ENCODE measurements around the gene ASCL3. TPM values are rescaled to one million over a fixed set of nuclear protein-coding genes. Genes with fewer than 3 reads are reported as not detected.

ASCL3 gene
- polyA plus RNA-seq, 1 experiment, result not detected

GRCh38 chr11:8962841-8963240, 20.0 kb upstream of the ASCL3 start:
- no peak overlapping the region for H3K27ac ChIP-seq (ENCODE audit: low read depth, low read length)
- H3K9me3 ChIP-seq (ENCODE audit: control insufficient read depth, insufficient read depth, low read length), result no peaks in the 10 kb centered on the region; the same call in 1 of the 2 replicates
- POLR2A ChIA-PET, result interaction anchor here (1.6 kb wide), 1 partner anchor 274 kb away, joined by 3 read pairs; no protein-coding TSS in a partner anchor
- no peak for DNase-seq (ENCODE audit: low read depth, low spot score)
- CTCF ChIA-PET, result interaction anchor here (0.6 to 1.5 kb wide), 2 partner anchors 48 to 175 kb away, joined by 3 to 9 read pairs; no protein-coding TSS in a partner anchor
- H3K4me3 ChIP-seq (ENCODE audit: low read depth, low read length), result peak overlapping the region; percentile 93
- H3K27me3 ChIP-seq (ENCODE audit: control insufficient read depth, insufficient read depth, low read length), result no peaks in the 10 kb centered on the region
- TF ChIP-seq CTCF (IDR thresholded peaks at IDR 0.05; ENCODE audit: low read depth, low read length), result no peak

GRCh38 chr11:8961401-8961800, 18.6 kb upstream of the ASCL3 start:
- no peaks in the 10 kb centered on the region; the same call in 1 of the 2 replicates for H3K9me3 ChIP-seq (ENCODE audit: control insufficient read depth, insufficient read depth, low read length)
- no peak overlapping the region for H3K27ac ChIP-seq (ENCODE audit: low read depth, low read length)
- no peak for DNase-seq (ENCODE audit: low read depth, low spot score)
- no peak overlapping the region for H3K4me3 ChIP-seq (ENCODE audit: low read depth, low read length)
- POLR2A ChIA-PET, result no interaction called here
- CTCF ChIA-PET, result interaction anchor here (1.0 to 3.5 kb wide), 6 partner anchors 13 to 321 kb away, joined by 3 to 33 read pairs (median 5); no protein-coding TSS in a partner anchor
- TF ChIP-seq CTCF (IDR thresholded peaks at IDR 0.05; ENCODE audit: low read depth, low read length), result no peak
- H3K27me3 ChIP-seq (ENCODE audit: control insufficient read depth, insufficient read depth, low read length), result no peaks in the 10 kb centered on the region

- peak; percentile 68 for DNase-seq (ENCODE audit: low read depth, low spot score)
- TF ChIP-seq CTCF (IDR thresholded peaks at IDR 0.05; ENCODE audit: low read depth, low read length), result peak; percentile 62
- Histone ChIP-seq H3K27ac (ENCODE audit: low read depth, low read length) (peak overlapping the region; percentile 39), H3K4me3 (ENCODE audit: low read depth, low read length) (no peak overlapping the region), H3K9me3 (ENCODE audit: control insufficient read depth, insufficient read depth, low read length) (no peaks in the 10 kb centered on the region; the same call in 1 of the 2 replicates), H3K27me3 (ENCODE audit: control insufficient read depth, insufficient read depth, low read length) (no peaks in the 10 kb centered on the region)
- POLR2A ChIA-PET, result interaction anchor here (0.6 to 1.5 kb wide), 7 partner anchors 46 to 271 kb away, joined by 3 to 5 read pairs (median 3); a partner anchor contains a TSS
- CTCF ChIA-PET, result interaction anchor here (0.6 to 3.5 kb wide), 33 partner anchors 11 to 740 kb away, joined by 3 to 33 read pairs (median 4); partner anchors contain the start of genes ASCL3, RPL27A and TRIM66
These were observed 16.8 kb upstream of the ASCL3 start for GRCh38 chr11:8959546-8960166.

- ChIA-PET POLR2A (no interaction called here), CTCF (interaction anchor here (0.6 to 1.1 kb wide), 2 partner anchors 42 to 257 kb away, joined by 3 to 6 read pairs; no protein-coding TSS in a partner anchor)
- no peaks in the 10 kb centered on the region for H3K27me3 ChIP-seq (ENCODE audit: control insufficient read depth, insufficient read depth, low read length)
These were observed 14.0 kb upstream of the ASCL3 start for GRCh38 chr11:8956860-8957259.

More at GRCh38 chr11:8956860-8957259, 14.0 kb upstream of the ASCL3 start:
- Histone ChIP-seq H3K27ac (ENCODE audit: low read depth, low read length) (no peak overlapping the region), H3K4me3 (ENCODE audit: low read depth, low read length) (no peak overlapping the region), H3K9me3 (ENCODE audit: control insufficient read depth, insufficient read depth, low read length) (no peaks in the 10 kb centered on the region)
- no peak for DNase-seq (ENCODE audit: low read depth, low spot score)
- TF ChIP-seq CTCF (IDR thresholded peaks at IDR 0.05; ENCODE audit: low read depth, low read length), result no peak

All from AG04450 (cell line).